HUES64 (cell line): ENCODE measurements around the gene GAS7.

Experiments
- H3K27ac ChIP-seq: 2 replicates; pipeline ENCODE4 v1.7.0; 2013; ENCODE audit warnings: low read depth, low read length, inconsistent platforms
- H3K27me3 ChIP-seq: 2 replicates; pipeline ENCODE4 v1.6.1; 2013; ENCODE audit warnings: mild to moderate bottlenecking, low read length; ENCODE audit not compliant: insufficient read depth
- H3K36me3 ChIP-seq: 2 replicates; pipeline ENCODE4 v1.6.1; 2013; ENCODE audit warnings: mild to moderate bottlenecking, low read length; ENCODE audit not compliant: insufficient read depth
- H3K4me1 ChIP-seq: 2 replicates; pipeline ENCODE4 v1.6.1; 2013; ENCODE audit warnings: mild to moderate bottlenecking, low read length, moderate library complexity; ENCODE audit not compliant: insufficient read depth
- H3K4me3 ChIP-seq: 2 replicates; pipeline ENCODE4 v1.5.1; 2013; ENCODE audit warnings: mild to moderate bottlenecking, low read length, moderate library complexity
- H3K9ac ChIP-seq: 2 replicates; pipeline ENCODE4 v1.6.1; 2013; ENCODE audit warnings: mild to moderate bottlenecking, low read depth, low read length
- H3K9me3 ChIP-seq: 2 replicates; pipeline ENCODE4 v1.6.1; 2013; ENCODE audit warnings: low read depth, low read length; ENCODE audit not compliant: insufficient read depth
- WGBS: fragments of 150-250, 120-280 bp; methylation state at CpG from one replicate; pipeline ENCODE4 v1.1.7; 2013; ENCODE audit warnings: missing lambda C conversion rate; 5-methylcytosine and 5-hydroxymethylcytosine counted together

Gene GAS7

DNA sequence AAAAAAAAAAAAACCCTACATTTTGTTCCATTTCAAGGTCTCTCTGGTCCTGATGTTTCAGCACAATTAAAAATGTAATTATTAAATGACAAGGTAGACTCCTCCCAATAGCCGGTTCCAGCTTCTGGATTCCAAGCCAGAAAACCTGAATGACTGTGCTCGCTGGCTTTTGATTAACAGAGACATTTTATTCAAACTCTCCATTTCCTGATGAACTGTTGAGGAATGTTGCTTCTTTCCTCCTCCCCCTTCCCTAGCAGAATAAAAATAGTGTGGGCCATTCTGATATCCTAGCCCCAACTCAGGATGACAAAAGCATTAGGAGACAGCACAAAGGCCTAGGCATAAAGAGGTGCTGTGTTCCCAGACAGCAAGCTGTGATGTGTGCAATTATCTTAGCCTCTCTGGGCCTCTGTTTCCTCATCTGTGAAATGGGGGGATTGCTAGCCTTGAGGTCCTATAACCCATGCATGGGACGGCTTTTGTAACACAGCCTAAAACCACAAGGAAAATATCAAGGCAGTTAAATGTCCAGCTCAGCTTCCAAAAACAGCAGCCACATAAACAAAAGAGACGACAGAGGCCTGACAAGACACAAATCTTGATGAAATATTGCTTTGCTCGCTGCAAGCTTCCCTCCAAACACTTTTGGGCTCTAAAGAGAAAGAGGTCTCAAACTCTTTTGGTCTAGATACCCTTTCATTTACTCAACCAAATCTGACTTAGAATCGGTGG lies 166.1 kb downstream of the GAS7 start:
- Histone ChIP-seq H3K4me3 (no peak overlapping the region), H3K27ac (no peak overlapping the region), H3K36me3 (no peaks in the 10 kb centered on the region), H3K4me1 (0 out of 2 replicates have a peak, but pooled peaks cover 10% of the 10 kb centered on the region), H3K27me3 (no peaks in the 10 kb centered on the region), H3K9me3 (no peaks in the 10 kb centered on the region), H3K9ac (no peak overlapping the region)
- WGBS = 91% methylated on average over 6 of the region's 6 CpGs

DNA sequence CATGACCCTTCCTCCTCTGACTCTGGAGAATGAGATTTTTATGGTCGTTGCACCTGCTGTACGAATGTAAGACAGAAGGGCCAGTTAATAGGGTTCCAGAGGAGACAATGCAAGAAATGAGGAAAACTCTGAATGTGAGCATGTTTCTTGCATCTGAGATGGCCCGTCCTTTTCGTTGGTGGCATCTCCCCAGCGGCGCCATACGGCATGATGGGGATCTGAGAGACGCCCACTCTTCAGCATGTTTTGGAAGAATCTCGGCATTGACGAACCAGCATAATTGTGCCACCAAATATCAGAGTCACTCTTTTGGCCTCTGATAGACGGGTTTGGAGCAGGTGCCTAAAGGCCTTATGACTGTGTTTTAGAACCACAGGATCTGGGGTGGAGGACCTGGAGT lies 166.8 kb downstream of the GAS7 start:
- Histone ChIP-seq H3K4me3 (no peak overlapping the region), H3K9me3 (no peaks in the 10 kb centered on the region), H3K27ac (no peak overlapping the region), H3K36me3 (no peaks in the 10 kb centered on the region), H3K9ac (no peak overlapping the region), H3K27me3 (no peaks in the 10 kb centered on the region), H3K4me1 (0 out of 2 replicates have a peak, but pooled peaks cover 10% of the 10 kb centered on the region)
- whole genome bisulfite sequencing = 94% methylated on average over 11 of the region's 11 CpGs

DNA sequence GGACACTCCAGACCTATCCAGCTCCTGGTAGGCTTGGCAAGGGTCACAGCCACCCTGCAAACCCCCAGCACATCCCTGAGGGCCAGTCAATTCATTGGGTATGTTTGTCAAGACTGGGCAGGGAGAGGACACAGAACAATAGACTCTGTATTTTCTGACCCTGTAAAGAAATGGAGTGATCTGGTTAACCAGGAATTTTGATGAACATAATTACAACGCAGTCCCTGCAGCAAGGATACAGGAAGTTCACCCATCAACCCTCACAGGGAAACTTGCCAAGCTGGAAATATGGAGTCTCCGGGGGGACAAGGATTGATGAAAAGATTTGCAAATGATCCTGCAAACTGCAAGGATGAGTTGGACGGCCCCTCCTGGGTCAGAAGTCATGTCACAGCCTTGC lies 167.3 kb downstream of the GAS7 start:
- Histone ChIP-seq H3K27me3 (no peaks in the 10 kb centered on the region), H3K4me3 (no peak overlapping the region), H3K36me3 (no peaks in the 10 kb centered on the region), H3K27ac (no peak overlapping the region), H3K4me1 (0 out of 2 replicates have a peak, but pooled peaks cover 10% of the 10 kb centered on the region), H3K9me3 (no peaks in the 10 kb centered on the region), H3K9ac (no peak overlapping the region)
- WGBS = 88% methylated on average over 3 of the region's 3 CpGs

DNA sequence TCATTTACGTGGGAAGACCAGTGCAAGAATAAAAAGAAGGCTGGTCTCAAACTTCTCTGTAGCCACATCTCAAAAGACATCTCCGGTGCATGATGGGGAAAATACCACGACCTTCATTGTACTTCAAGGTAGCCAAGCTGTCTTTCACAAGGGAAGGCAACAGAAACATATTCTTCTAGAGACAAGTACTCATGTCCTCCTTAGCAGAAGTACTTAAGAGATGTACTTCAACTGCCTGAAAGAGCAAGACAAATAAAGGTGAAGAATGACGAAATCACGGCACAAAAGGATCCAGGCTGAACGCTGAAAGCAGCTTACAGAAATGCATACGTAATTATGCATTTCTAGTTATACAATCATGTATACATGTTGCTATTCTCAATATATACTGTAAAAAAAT lies 169.3 kb downstream of the GAS7 start:
- H3K27ac ChIP-seq = no peak overlapping the region
- H3K9me3 ChIP-seq = no peaks in the 10 kb centered on the region
- H3K4me1 ChIP-seq = 0 out of 2 replicates have a peak, but pooled peaks cover 10% of the 10 kb centered on the region
- 95% methylated on average over 7 of the region's 7 CpGs for WGBS
- H3K9ac ChIP-seq = no peak overlapping the region
- no peaks in the 10 kb centered on the region for H3K36me3 ChIP-seq
- no peaks in the 10 kb centered on the region for H3K27me3 ChIP-seq
- H3K4me3 ChIP-seq = no peak overlapping the region

DNA sequence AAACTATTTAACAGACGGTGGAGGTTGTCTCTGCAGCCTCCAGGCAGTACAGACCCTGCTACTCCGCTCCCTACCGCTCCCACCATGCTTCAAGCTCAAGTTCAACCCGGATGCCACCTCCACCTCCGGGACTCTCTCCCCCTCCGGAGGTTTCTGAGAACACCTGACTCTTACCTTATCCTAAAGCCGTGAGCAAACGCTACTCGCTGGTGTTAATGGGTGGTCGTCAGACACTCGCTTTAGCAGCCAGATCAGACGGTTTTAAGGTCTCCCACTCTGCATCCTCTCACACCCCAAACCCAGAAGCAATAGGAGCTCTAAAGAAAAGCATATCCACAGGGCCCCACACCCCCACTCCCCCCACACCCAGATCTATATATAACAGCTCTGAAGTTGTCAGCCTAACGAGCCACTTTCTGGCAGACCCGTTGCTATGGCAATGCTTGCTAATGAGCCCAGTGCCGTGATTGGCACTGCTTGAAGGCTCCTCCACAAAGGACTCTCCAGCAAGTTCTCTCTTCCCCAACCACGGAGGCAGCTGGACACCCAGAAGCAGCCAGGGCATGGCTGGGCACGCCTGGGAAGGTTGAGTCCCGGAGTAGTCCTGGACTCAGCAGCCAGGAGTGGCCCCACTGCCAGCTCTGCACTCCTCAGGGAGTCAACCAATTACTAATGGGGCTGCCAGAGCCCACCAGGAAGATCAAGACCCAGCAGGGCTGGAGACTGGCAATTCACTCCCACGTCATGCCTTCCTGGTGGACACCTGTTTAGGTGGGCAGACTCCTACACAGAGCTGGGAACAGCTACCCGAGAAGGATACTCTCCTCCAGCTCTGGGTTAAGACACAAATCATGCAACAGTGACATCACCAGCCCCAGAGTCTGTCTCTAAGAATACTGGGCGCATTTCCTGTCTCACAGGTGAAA lies 172.2 kb downstream of the GAS7 start:
- WGBS = 56% methylated on average over 21 of the region's 21 CpGs
- no peak overlapping the region for H3K27ac ChIP-seq
- H3K9me3 ChIP-seq = no peaks in the 10 kb centered on the region
- no peak overlapping the region for H3K4me3 ChIP-seq
- H3K27me3 ChIP-seq = no peaks in the 10 kb centered on the region
- no peaks in the 10 kb centered on the region for H3K4me1 ChIP-seq
- H3K36me3 ChIP-seq = no peaks in the 10 kb centered on the region
- H3K9ac ChIP-seq = no peak overlapping the region

DNA sequence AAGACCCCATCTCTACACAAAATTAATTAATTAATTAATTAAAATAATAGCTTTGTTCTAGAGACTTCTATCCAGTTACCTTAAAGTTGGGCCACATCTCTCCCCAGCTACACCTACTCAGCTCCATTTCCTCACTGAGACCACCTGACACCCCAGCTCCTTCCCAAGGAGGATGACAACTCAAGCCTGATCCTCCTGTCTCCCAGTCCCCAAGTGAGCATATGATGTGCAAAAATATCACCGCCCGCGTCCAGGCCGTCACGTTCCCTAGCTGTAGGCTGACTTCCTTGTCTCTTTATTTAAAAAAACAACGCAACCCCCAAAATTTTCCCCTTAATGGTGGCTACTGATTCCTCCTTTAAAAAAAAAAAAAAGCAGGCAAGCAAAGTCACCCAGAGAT lies 173.2 kb downstream of the GAS7 start:
- Histone ChIP-seq H3K27me3 (no peaks in the 10 kb centered on the region), H3K9me3 (no peaks in the 10 kb centered on the region), H3K27ac (no peak overlapping the region), H3K4me1 (no peaks in the 10 kb centered on the region), H3K4me3 (no peak overlapping the region), H3K36me3 (no peaks in the 10 kb centered on the region), H3K9ac (no peak overlapping the region)
- WGBS = 94% methylated on average over 6 of the region's 6 CpGs

DNA sequence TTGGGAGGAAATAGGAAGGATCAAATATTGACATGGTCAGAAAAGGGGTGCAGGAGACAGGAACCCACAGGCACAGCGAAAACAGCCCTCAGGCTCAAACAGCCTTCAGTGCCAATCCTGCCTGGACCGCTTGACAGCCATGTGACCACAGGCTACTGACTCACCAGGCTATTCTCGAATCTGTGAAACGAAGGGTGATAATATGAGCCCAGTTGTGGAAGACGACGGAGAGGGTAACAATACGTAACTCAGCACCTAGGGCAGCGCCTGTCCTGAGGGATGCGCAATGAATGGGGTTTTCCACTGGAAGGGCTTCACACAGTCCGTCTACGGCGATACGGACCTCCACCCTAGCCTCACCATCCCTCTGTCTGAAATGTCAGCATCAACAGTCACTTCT lies 176.0 kb downstream of the GAS7 start:
- 91% methylated on average over 13 of the region's 13 CpGs for WGBS
- Histone ChIP-seq H3K27ac (no peak overlapping the region), H3K36me3 (no peaks in the 10 kb centered on the region), H3K27me3 (no peaks in the 10 kb centered on the region), H3K9me3 (no peaks in the 10 kb centered on the region), H3K4me1 (0 out of 2 replicates have a peak, but pooled peaks cover 3% of the 10 kb centered on the region), H3K4me3 (no peak overlapping the region), H3K9ac (no peak overlapping the region)

DNA sequence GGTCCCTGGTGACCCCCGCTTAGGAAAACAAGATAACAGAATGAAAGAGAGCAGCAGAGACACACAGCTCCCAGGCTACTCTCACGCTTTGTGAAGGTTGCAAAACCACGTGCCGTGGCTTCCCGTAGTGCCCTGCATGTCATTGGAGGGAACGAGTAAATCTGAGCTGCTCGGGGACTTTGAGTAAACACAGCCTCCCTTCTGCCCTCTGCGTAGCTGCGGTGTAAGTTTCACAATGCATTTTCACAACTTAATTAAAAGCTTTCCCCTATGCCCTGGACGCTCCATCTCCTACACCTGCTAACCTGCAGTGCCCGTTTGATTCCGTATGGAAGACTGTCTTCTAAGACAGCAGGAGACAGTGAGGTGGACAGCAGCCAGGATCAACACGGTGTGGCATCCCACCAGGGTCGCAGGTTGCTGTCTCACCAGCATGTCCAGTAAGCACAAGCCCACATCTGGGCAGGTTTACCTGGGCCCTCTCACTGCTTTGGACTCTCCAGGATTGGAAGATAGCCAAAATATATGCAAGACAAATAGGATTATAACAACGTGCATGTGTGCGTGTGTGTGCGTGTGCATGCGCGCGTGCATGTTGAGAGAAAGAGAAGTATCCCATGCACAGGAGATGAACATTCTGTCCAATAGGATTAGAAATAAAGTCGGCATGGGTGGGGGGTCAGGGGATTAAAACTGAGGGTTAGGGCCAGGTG lies 177.0 kb downstream of the GAS7 start:
- Histone ChIP-seq H3K36me3 (no peaks in the 10 kb centered on the region), H3K27me3 (no peaks in the 10 kb centered on the region), H3K27ac (no peak overlapping the region), H3K9me3 (no peaks in the 10 kb centered on the region), H3K4me1 (0 out of 2 replicates have a peak, but pooled peaks cover 3% of the 10 kb centered on the region), H3K4me3 (no peak overlapping the region), H3K9ac (no peak overlapping the region)
- 92% methylated on average over 21 of the region's 21 CpGs for WGBS

DNA sequence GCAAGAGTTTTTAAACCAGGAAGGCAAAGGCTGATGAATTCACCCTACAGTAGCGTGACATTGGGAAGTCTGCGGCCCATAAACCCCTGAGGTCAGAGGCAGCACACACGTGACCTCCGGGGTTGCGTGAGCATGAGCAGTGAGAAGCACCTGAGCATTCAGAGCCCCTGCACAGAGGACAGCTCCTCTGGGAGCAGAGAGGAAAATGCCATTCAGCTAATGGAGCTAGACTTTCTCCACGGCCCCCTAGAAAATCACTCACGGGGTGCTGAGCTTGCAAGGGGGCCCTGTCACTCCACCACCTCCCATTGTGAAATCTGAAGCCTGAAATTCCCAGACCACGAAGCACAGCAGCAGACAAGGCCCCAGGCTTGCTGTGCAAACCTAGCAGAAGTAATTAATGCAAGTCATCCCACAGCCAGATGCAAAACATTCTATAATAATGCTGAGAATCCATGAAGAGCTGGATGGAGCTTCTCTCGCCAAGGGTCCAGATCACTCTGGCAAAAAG lies 178.4 kb downstream of the GAS7 start:
- peaks cover 7% of the 10 kb centered on the region; the same call in 1 of the 2 replicates for H3K4me1 ChIP-seq
- no peak overlapping the region for H3K4me3 ChIP-seq
- 83% methylated on average over 9 of the region's 9 CpGs for WGBS
- H3K36me3 ChIP-seq = no peaks in the 10 kb centered on the region
- no peaks in the 10 kb centered on the region for H3K9me3 ChIP-seq
- H3K27me3 ChIP-seq = no peaks in the 10 kb centered on the region
- no peak overlapping the region for H3K27ac ChIP-seq
- no peak overlapping the region for H3K9ac ChIP-seq

DNA sequence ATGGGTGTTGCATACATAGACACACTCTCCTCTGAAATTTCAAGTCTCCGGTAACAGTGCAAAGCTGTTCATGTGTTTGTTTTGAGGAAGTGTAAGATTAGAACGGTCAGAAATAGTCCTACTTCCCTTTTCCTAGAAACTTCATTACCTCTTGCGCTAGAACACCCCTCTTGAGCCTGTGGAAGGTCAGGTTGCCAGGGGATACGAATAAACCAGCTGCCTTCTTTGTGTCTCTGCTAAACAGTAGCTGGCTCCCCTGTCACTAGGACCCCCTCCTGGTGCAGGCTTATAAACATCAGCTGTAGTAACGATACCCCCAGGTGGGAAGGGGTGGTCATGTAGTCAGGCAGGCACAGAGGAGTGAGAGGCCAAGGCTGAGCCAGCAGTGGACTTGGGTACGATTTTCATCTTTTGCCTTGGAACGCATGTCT lies 179.9 kb downstream of the GAS7 start:
- H3K27me3 ChIP-seq = no peaks in the 10 kb centered on the region
- H3K4me1 ChIP-seq = peaks cover 12% of the 10 kb centered on the region
- WGBS = 77% methylated on average over 5 of the region's 7 CpGs
- H3K27ac ChIP-seq = no peak overlapping the region
- no peaks in the 10 kb centered on the region for H3K36me3 ChIP-seq
- H3K9me3 ChIP-seq = no peaks in the 10 kb centered on the region
- H3K4me3 ChIP-seq = no peak overlapping the region
- no peak overlapping the region for H3K9ac ChIP-seq
